ENCODE data around the gene S100A2.

Gene S100A2

GRCh38 chr1:153565529-153566374 lies at the start of gene S100A2:
Gene S100A2, minus strand, starts transcription at chr1:153565844. Its CDS starts 1,967 bp downstream, at chr1:153563877.
- H3F3A ChIP-seq (ENCODE audit: insufficient read depth), result no peaks in the 10 kb centered on the region
- no peak within 1 kb of the TSS for H3K27ac ChIP-seq (ENCODE audit: low read depth, low read length)
- no peaks in the 10 kb centered on the region for H3K9me3 ChIP-seq (ENCODE audit: insufficient read depth, low read length)
- H3K9ac ChIP-seq (ENCODE audit: low read length), result no peak within 1 kb of the TSS
- no peak for TF ChIP-seq EZH2phosphoT487 (conservative IDR thresholded peaks at IDR 0.05; ENCODE audit: low read length)
- TF ChIP-seq CTCF (IDR thresholded peaks at IDR 0.05; ENCODE audit: insufficient read depth, low read length, poor library complexity, severe bottlenecking), result no peak
- H2AFZ ChIP-seq (ENCODE audit: low read depth, low read length, severe bottlenecking), result no peak within 1 kb of the TSS
- H3K4me3 ChIP-seq (ENCODE audit: insufficient read depth, low read length, poor library complexity, severe bottlenecking), result no peak within 1 kb of the TSS
- H3K27me3 ChIP-seq (ENCODE audit: low read length), result no peaks in the 10 kb centered on the region
- H3K79me2 ChIP-seq (ENCODE audit: insufficient read depth, low read length), result no peaks in the 10 kb centered on the region
- H4K20me1 ChIP-seq (ENCODE audit: low read depth, low read length), result no peaks in the 10 kb centered on the region
- no peak within 1 kb of the TSS for H3K4me2 ChIP-seq (ENCODE audit: low read depth, low read length, poor library complexity, severe bottlenecking)
- no peaks in the 10 kb centered on the region for H3K9me2 ChIP-seq (replicated peaks; ENCODE audit: insufficient read depth, low read length)
- no peaks in the 10 kb centered on the region for H3K36me3 ChIP-seq (ENCODE audit: low read length)

- no peaks in the 10 kb centered on the region for H3K79me2 ChIP-seq (ENCODE audit: insufficient read depth, low read length)
- no peaks in the 10 kb centered on the region for H3K36me3 ChIP-seq (ENCODE audit: low read length)
- H2AFZ ChIP-seq (ENCODE audit: low read depth, low read length, severe bottlenecking), result no peak overlapping the region
- H3K9ac ChIP-seq (ENCODE audit: low read length), result no peak overlapping the region
- TF ChIP-seq CTCF (IDR thresholded peaks at IDR 0.05; ENCODE audit: insufficient read depth, low read length, poor library complexity, severe bottlenecking) (no peak), EZH2phosphoT487 (conservative IDR thresholded peaks at IDR 0.05; ENCODE audit: low read length) (no peak)
- H3K4me2 ChIP-seq (ENCODE audit: low read depth, low read length, poor library complexity, severe bottlenecking), result no peak overlapping the region
- H3F3A ChIP-seq (ENCODE audit: insufficient read depth), result no peaks in the 10 kb centered on the region
- H3K27me3 ChIP-seq (ENCODE audit: low read length), result no peaks in the 10 kb centered on the region
- H3K9me2 ChIP-seq (replicated peaks; ENCODE audit: insufficient read depth, low read length), result no peaks in the 10 kb centered on the region
- no peak overlapping the region for H3K4me3 ChIP-seq (ENCODE audit: insufficient read depth, low read length, poor library complexity, severe bottlenecking)
- no peaks in the 10 kb centered on the region for H4K20me1 ChIP-seq (ENCODE audit: low read depth, low read length)
- H3K27ac ChIP-seq (ENCODE audit: low read depth, low read length), result no peak overlapping the region
- H3K9me3 ChIP-seq (ENCODE audit: insufficient read depth, low read length), result no peaks in the 10 kb centered on the region
Measured at GRCh38 chr1:153615406-153615805, 49.8 kb upstream of the S100A2 start.

DNA sequence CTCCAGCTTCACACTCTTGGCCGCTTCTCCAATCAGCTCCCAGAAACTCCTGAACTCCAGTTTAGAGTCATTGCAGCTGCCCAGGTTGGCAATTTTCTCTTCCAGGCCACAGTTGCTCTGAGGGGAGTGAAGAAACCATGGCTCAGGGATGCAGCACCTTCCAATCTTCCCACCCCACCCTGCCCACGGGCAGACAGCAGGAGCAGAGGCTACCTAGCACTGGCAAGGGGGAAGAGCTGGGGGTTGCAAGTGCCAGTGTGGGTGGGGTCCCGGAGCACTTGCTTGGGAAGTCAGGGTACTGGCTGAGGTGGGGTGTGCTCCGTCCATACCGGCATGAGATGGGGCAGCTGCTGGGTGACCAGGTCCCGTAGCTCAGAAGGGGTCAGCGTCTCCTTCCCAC lies 49.3 kb upstream of the S100A2 start:
- H3K27me3 ChIP-seq (ENCODE audit: low read length), result no peaks in the 10 kb centered on the region
- H3K79me2 ChIP-seq (ENCODE audit: insufficient read depth, low read length), result no peaks in the 10 kb centered on the region
- H3F3A ChIP-seq (ENCODE audit: insufficient read depth), result no peaks in the 10 kb centered on the region
- no peaks in the 10 kb centered on the region for H3K9me2 ChIP-seq (replicated peaks; ENCODE audit: insufficient read depth, low read length)
- H4K20me1 ChIP-seq (ENCODE audit: low read depth, low read length), result no peaks in the 10 kb centered on the region
- TF ChIP-seq CTCF (IDR thresholded peaks at IDR 0.05; ENCODE audit: insufficient read depth, low read length, poor library complexity, severe bottlenecking) (no peak), EZH2phosphoT487 (conservative IDR thresholded peaks at IDR 0.05; ENCODE audit: low read length) (no peak)
- H3K36me3 ChIP-seq (ENCODE audit: low read length), result no peaks in the 10 kb centered on the region
- no peak overlapping the region for H3K4me2 ChIP-seq (ENCODE audit: low read depth, low read length, poor library complexity, severe bottlenecking)
- no peak overlapping the region for H3K27ac ChIP-seq (ENCODE audit: low read depth, low read length)
- no peak overlapping the region for H3K4me3 ChIP-seq (ENCODE audit: insufficient read depth, low read length, poor library complexity, severe bottlenecking)
- no peak overlapping the region for H2AFZ ChIP-seq (ENCODE audit: low read depth, low read length, severe bottlenecking)
- H3K9me3 ChIP-seq (ENCODE audit: insufficient read depth, low read length), result no peaks in the 10 kb centered on the region
- H3K9ac ChIP-seq (ENCODE audit: low read length), result no peak overlapping the region
